ENCODE results near the gene CTPS1.

The CTPS1 gene

DNA sequence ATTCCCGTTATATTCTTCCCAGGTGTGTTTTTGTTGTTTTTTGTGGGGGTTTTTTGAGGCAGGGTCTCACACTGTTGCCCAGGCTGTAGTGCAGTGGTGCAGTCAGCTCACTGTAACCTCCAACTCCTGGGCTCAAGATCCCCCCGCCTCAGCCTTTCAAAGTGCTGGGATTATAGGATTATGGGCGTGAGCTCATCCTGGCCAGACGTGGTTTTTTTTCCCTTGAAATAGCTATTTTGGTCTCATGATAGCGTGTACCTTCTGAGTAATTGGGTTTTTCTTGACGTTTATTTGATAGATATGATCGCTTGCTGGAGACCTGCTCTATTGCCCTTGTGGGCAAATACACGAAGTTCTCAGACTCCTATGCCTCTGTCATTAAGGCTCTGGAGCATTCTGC lies 17.6 kb downstream of the CTPS1 start:
- DNase-seq (ENCODE audit: low read depth): no peak

DNA sequence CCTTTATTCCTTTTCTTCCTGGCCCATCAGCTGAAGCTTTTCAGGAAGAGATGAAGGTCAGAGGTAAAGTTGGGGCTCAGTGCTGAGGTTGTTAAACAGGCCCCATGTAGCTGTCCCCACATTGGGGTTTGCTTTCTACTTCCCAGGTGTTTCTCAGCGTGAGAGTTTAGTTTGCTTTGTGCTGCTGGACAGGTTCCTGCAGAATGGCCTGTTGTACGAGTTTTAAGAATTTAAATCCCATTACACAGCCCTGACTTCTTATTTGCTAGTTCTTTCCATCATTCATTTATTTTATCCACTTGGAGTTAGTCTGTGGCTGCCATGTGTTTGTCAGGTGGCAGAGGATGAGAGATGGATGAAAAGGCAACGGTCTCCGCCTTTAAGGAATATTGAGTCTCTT lies 19.2 kb downstream of the CTPS1 start:
- no peak for DNase-seq (ENCODE audit: low read depth)

DNA sequence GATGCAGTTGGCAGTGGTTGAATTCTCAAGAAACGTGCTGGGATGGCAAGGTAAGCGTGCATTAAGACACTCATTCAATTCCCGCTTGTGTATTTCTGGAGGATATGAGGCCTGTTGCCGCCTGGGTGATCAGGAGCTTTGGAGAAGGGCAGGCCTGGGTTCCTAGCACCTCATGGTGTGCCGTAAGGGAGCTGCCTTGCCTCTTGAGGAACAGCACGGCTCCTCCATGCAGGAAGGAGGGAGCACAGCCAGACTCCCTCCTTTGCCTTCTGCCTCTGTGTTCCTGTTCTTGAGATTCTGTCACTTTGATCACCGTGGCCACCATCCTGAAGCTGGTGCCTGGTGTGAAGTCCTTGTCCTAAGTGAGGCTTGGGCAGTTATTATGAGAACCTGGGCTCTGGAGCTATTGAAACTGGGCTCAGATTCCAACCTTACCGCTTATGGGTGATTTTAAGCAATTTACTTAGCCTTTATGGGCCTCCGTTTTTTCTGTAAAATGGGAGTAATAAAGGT lies 23.7 kb downstream of the CTPS1 start:
- no peak for DNase-seq (ENCODE audit: low read depth)

DNA sequence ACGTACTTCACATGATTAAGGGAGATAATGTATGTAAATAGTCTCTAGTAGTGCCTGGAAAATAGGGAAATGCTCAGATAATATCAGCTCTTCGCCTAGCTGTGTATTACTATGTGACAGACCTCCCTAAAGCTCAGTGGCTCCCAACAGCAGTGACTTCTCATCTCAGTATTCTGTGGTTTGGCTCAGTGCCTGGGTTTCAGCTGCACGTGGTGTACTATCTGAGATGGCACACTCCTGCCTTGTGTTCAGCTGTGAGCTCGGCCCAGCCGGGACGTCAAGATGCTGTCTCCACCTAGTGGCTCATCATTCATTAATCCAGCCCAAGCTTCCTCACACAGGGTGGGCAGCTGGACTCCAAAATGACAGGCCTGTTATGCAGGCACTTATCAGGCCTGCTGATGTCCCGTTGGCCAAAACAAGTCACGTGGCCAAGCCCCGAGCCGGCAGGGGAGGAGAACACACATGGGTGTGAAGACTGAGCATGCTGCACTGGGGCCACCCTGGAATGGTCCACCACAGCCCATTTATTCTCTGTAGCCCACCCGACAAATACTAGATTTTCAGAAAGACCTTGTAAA lies 24.2 kb downstream of the CTPS1 start:
- peak; percentile 83 for DNase-seq (ENCODE audit: low read depth)

DNA sequence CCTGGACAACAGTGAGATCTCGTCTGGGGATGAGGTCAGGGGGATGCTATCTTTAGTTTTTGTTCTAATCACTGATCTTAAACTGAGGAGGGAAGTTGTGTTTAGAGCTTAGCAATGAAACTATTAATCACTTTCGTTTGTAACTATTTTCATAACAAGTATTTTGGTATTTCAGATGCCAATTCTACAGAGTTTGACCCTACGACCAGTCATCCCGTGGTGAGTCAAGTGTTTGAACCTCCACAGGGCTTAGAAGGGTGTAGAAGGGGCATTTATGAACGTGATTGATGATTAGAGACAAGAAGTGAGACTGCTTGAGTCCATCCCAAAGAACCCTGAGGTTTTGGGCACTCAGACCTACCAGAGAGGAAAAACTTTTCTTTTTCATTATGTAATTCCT lies 26.4 kb downstream of the CTPS1 start:
- DNase-seq (ENCODE audit: low read depth): no peak

DNA sequence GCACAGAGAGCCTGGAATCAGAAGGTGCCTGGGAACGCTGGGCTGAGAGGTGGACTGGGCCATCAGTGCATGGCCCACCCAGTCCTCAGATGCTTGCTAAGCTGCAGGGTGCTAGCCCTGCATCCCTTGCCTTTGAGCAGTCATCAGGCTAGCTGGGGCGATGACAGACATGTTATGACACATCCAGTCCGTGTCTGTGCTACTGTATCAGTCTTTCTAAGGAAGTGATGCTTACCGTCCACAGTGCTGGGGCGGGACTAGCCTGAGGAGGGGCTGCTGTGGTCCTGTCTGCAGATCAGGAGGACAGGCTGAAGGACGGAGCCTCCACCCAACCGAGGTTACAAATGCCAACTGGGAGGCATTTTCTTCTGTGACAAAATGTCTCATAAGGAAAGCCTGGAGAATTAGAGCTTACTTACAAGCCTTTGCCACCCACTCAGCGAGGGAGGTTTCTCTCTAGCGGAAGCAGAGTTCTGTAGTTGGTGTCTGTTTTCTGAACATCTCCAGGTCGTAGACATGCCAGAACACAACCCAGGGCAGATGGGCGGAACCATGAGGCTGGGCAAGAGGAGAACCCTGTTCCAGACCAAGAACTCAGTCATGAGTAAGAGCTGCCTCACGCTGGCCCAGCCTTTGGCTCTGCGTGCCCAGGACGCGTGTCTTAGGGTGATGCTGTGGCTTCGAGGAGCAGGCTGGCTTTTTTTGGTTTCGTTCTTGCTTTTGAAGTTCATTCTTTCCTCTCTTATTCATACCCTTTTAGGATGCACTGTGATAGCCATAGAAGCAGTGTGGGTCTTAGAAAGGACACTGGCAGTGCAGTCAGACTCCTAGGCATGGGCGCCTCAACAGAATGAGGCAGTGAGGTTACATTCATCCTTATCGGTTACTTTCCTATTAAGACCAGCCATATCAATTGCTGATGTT lies 27.7 kb downstream of the CTPS1 start:
- DNase-seq (ENCODE audit: low read depth): no peak

DNA sequence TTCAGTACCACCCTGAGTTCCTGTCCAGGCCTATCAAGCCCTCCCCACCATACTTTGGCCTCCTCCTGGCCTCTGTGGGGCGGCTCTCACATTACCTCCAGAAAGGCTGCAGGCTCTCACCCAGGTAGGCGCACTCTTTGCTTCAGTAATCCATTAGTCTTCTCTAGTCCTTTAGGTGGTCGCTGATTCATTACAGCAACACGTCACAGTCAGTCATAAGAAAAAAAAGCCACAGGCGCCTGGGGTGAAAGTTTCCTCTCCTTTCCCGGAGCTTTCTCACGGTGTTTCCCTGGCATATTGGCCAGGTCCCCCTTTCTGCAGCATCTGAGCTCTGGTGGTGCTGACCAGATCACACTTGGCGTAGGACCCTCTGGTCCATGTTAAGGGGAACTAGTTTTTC lies 30.0 kb downstream of the CTPS1 start:
- no peak for DNase-seq (ENCODE audit: low read depth)

DNA sequence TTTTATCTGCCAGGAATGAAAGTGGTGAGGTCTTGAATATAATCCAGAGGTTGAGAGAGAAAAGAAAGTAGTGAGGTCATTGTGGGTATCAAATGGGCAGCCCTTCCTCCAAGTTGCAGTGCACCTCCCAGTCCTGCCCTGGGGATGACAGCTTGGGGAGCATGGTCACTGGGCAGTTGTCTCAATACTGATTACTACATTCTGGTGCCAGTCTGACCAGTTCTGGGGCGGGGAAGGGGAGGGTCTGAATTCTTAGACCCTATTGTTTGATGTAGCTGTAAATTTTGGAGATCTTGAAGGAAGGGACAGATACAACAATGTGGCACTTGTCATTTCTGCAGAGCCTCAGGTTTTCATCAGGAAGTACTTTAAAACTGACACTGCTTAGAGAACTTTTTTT lies 30.8 kb downstream of the CTPS1 start:
- DNase-seq (ENCODE audit: low read depth): no peak

DNA sequence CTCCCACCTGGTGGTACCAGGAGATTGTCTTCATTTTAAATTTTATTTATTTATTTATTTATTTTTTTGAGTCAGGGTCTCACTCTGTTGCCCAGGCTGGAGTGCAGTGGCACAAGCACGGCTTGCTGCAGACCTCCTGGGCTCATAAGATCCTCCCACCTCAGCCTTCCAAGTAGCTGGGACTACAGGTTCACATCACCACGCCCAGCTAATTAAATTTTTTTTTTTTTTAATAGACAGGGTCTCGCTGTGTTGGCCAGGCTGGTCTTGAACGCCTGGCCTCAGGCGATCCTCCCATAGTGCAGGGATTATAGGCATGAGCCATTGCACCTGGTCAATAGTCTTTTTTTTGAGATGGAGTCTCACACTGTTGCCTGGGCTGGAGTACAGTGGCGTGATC lies 33.5 kb downstream of the CTPS1 start:
- DNase-seq (ENCODE audit: low read depth): no peak

DNA sequence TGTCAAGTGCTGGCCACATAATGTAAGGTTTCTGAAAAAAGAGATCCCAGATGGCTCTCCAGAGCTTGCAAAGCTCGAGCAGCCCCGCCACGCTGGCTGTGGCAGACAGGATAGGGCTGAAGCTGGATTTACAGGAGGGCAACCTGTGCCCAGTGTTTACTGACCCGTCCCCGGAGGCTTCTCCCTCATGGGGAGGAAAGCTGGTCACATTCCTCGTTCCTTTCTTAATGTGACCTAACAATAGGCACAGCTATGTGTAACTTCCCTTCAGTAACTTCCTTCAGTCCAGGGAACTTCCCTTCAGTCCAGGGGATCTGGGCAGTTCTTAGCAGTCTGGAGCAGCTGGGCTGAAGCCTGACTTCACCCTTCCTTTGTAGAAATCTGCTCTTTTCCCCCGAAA lies 34.3 kb downstream of the CTPS1 start:
- DNase-seq (ENCODE audit: low read depth): no peak

DNA sequence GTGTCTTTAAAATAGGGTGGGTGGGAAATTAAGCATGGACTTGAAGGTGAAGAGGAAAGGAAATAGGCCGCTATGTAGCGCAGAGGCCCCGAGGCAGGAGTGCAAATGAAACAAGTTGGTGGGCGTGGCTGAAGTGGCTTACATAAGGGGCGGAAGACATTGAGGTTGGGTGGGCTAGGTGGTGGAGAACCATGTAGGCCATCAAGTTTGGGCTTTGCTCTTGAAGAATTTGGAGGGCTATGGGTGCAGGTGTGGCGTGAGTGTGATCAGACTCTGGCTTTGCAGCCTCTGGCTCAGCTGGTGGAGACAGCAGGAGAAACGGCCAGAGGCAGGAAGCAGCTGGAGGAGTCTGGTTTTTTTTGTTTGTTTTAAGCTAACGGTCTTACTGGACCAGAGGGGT lies 35.4 kb downstream of the CTPS1 start:
- no peak for DNase-seq (ENCODE audit: low read depth)

DNA sequence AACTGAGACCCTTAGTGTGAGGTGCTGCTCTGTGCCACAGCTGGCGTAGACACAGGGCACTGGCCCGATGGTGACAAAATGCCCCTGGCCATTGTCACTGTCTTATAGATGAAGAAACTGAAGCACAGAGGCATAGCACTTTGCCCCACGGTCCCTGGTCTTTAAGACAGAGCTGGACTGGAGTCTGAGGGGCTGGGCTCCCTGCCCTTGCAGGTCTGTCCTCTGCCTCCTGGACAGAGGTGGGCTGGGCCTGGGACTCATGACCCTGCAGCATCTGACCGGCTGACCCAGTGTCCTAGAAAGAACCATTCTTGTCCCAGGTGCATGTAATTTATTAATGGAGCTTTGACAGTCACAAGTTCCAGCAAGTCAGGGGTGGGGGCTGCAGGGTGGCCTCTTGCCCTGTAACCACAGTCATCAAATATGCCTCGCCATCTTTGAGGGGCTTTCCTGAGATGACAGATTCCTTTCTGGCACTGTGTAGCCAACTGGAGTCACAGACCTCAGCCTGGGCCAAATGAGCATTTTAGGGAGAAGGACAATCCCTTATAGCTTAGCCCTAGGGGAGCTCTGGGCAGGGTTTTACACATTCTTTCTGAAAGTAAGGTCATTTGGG lies 35.9 kb downstream of the CTPS1 start:
- no peak for DNase-seq (ENCODE audit: low read depth)

DNA sequence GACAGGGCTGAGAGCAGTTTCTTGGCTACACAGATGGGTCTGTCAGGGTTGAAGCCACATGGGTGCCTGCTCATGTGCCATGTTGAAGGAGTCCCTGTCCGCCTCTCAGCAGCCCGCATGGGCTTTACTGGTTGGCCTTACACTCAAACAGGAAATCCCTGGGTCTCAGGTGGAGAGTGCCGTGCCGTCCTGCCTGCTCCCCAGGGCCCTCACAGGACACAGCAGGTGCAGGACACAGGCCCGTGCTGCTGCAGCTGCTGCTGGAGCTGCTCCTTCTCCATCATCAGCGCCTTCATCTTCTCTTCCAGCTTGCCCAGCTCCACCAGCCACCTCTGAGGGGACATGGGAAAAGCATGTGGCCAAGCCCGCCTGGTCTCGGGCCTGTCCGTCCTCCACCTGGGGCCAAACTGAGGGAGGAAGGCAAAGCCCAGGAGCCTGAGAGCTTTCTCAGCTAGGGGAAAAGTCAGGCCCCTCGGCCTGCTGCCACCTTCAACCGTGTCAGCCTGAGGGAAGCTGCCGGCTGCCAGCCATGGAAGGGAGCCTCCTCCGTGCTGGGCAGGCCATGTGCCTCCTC lies 36.5 kb downstream of the CTPS1 start:
- DNase-seq (ENCODE audit: low read depth): no peak

DNA sequence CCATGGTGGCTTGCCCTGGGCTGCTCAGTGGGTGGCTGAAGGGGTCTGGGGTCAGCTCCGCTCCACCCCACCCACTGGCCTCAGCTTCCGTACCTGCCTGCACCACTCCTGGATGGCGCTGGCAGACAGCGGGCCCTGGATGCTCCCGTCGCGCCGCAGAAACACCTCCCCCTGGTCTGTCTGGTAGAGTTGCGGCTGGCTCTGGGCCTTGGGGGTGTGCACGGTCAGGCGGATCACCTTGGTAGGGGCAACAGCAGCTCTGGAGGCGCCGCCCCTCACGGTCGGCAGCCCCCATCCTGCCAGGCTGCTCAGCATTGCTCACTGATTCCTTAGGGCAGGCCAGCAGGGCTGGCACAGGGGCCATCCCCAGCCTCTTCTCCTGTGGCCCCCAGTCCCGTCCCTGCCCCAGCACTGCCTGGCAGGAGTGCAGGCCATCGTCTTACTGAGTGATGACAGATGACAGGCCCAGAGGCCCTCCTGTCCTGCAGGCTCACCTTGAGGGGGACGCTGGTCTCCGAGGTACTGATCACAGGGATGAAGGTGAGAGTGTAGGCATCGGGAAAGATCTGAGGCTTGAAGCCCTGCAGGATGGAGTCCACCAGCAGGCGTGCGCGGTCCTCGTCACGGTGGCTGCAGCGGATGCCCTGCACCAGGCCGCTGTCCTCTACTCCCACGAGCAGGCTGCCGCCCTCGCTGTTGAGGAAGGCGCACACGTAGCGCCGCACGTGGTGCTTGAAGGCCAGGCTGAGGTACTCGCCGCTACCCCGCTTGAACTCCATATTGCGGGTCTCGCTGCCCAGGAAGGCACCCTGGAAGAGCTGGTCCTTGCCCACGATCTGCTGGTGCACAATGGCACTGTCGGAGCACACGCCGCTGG lies 37.9 kb downstream of the CTPS1 start:
- no peak for DNase-seq (ENCODE audit: low read depth)

DNA sequence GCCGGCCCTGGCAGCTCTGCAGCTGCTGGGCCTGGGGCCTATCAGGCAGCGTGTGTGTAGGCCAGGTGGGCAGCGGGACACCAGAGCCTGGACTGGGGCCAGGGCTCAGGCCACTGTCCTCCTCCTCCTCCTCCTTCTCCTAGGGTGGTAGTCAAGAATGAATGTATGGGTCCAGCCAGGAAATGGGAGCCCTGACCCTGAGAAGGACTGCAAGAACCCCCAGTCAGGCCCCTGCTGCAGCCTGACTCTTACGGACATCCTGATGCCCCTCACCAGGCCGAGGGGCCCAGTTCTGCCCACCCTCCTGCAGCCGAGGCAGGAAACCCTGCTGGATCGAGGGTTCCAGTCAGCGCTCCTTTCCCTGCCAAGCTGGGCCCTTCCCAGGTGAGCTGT lies 38.5 kb downstream of the CTPS1 start:
- no peak for DNase-seq (ENCODE audit: low read depth)

DNA sequence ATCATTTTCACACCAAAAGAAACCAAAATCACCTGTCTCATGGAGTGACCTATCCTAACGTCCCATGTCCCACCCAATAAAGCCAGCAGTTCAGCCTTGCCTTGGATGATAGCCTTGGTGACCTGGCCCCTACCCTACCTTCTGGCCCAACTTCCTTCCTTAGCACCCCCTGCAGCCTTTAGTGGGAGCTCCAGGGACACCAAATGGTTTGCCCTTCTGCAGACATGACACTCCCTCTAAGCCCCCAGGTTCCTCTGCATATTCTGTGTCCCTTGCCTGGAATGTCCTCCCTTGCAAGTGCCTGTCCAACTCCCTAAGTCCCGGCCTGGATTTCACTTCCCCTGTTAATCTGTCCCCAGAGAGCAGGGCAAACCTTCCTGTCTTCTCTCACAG lies 39.9 kb downstream of the CTPS1 start:
- DNase-seq (ENCODE audit: low read depth): no peak

DNA sequence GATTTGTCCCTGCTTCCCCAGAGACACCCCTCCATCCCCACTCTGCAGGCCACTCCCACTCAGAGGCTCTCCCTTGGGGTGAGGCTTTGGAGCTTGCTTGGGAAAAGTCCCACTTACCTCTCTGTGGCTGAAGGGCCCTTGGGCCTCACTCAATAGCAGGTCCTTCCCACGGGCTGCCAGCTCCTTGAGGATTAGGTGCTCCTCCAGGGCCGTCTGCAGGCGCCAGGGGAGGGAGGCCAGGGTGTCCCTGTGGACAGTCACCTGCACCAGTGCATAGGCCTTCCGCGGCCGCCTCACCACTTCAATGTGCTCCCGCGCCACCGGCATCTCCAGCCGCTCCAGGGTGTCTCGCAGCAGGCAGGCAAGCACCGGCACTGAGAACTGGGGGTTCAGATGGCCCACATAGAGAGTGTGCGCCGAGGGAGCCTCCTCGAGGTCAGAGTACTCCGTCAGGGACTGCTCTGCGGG lies 40.6 kb downstream of the CTPS1 start:
- no peak for DNase-seq (ENCODE audit: low read depth)

DNA sequence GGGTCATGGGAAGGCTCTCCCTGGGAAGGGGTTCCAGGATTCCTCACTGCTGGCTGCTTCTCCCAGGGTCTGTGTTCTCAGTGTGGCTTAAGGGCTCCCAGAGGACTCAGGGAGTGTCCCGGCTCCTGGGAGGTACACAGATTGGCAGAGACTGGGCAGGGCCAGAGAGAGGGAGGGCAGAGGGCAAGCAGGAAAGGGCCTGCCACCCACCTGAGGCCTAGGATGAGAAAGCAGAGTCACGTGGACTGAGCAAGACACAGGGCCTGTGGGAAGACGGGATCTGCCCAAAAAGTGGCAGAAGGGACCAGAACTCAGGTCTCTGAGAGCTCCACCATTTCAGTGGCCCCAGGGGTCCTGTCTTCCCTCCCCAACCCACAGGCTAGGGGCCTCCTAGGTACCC lies 41.2 kb downstream of the CTPS1 start:
- DNase-seq (ENCODE audit: low read depth): no peak

DNA sequence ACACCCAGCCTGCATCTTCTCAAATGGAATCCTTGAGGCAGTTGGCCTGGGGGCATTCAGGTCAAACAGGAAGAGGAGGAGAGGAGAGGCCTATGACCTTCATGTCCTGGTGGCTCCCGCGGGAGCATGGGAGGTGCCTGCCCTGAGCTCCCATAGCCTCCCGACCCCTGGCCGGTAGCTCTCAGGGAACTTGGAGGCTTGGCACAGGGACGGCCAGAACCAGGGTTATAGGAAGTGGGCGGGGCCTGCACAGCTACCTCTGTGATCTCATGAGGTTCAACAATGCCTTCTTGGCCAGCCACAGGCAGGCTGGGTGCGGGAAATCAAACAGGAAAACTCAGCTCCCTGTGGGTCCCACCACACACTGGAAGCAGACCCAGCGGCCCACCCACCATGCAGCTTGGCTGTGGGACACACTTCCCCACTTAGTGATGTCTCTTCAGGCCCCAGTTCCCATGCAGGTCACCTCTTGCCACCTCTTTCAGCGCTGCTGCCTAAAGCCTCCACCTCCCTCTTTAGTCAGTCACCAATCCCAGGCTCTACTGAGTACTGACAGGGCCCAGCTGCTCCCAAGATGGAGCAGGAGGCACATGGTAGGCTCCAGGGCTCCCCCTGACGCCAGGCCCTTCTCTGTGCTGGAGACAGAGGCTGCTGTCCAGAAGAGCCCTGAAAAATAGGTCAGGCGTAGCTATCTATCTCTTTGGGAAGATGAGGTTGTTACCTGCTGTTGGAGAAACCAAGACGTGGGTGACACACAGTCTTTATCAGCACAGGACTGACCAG lies 42.2 kb downstream of the CTPS1 start, which contains the start of gene SLFNL1:
Gene SLFNL1 (minus strand): TSS at position 200 of the 783 bp plus-strand sequence. CDS start 1,065 bp downstream, outside the sequence.
- DNase-seq (ENCODE audit: low read depth): no peak

DNA sequence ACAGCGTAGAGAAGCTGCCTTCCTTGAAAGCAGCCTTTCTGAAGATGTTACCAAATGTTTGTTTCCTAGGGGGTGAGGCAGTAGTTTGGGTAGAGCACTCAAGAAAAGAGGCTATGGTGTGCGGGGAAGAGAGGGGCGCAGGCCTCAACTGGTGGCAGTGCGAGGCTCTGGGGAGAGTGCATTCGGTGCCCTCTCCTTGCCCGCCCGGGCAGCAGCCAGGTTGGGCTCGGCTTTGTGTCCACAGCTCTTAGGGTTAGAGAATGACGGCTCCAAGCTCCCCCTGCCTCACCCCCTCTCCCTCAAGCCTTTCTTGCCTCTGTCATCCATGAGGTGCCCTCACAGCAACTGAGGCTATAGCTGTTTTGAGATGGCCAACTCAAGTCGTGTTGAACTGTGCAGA lies 42.9 kb downstream of the CTPS1 start:
- no peak for DNase-seq (ENCODE audit: low read depth)
